GM12878 (cell line): ENCODE measurements around the gene SEC14L1. TPM values are rescaled to one million over a fixed set of nuclear protein-coding genes. Genes with fewer than 3 reads are reported as not detected.

Experiments used
- ATAC-seq: fragments of 200-7000 bp; cut with Tn5 transposase; 3 replicates; pipeline ENCODE4 v1.9.1; 2020; ENCODE audit warnings: mild to moderate bottlenecking, moderate library complexity
- BruUV-seq: library from RNA; stranded (reverse); fragments of 400-500 nt; replicated peaks from 2 replicates; lab custom pipeline; 2021; lab: Mats Ljungman, UMichigan
- CTCF ChIA-PET: fragments of 300-600 bp; sonication (Branson Sonifier 250); formaldehyde crosslinking; extraction: SDS; loops from one replicate; lab custom pipeline; 2021; ENCODE audit warnings: inconsistent platforms; lab: Yijun Ruan, JAX
- POLR2A ChIA-PET: fragments of 350-600 bp; formaldehyde crosslinking; extraction: SDS; loops from one replicate; lab custom pipeline; 2021; ENCODE audit warnings: inconsistent platforms; lab: Charles Lee
- RAD21 ChIA-PET: fragments of 300-600 bp; sonication (Branson Sonifier 250); formaldehyde crosslinking; loops from one replicate; lab custom pipeline; 2023; ENCODE audit warnings: antibody characterized with exemption; ENCODE audit not compliant: unreplicated experiment; lab: Charles Lee
- SMC1A ChIA-PET: fragments of 300-600 bp; sonication (Branson Sonifier 250); formaldehyde crosslinking; loops from one replicate; lab custom pipeline; 2023; ENCODE audit not compliant: unreplicated experiment, uncharacterized antibody; lab: Charles Lee
- DNase-seq: peaks from one replicate; pipeline ENCODE4 v3.0.0-alpha.2; 2011; ENCODE audit warnings: low read depth, low spot score
- FAIRE-seq: peaks from 3 replicates; lab custom pipeline; 2011; peaks lifted over from hg19 to GRCh38; lab: Jason Lieb, UNC
- H2AFZ ChIP-seq: 2 replicates; pipeline ENCODE4 v1.6.0; 2011; ENCODE audit warnings: low read depth, low read length, control low read depth; ENCODE audit not compliant: control insufficient read depth
- H3K27ac ChIP-seq: 2 replicates; pipeline ENCODE4 v1.5.1; 2011; ENCODE audit warnings: control low read depth; ENCODE audit not compliant: control insufficient read depth, insufficient read depth
- H3K27me3 ChIP-seq, 2 experiments: replicated peaks in 1 of 2; 2 replicates each; pipeline versions ENCODE4 v1.6.0 to v1.6.1; 2011; ENCODE audit warnings: low read length in 1 of 2; ENCODE audit not compliant: control insufficient read depth in 2 of 2, insufficient read depth in 2 of 2
- H3K36me3 ChIP-seq, 2 experiments: 2 replicates each; pipeline ENCODE4 v1.5.1; 2011; ENCODE audit warnings: low read length in 1 of 2; ENCODE audit not compliant: control insufficient read depth in 2 of 2, insufficient read depth in 2 of 2
- H3K4me1 ChIP-seq: 2 replicates; pipeline ENCODE4 v1.6.1; 2011; ENCODE audit warnings: mild to moderate bottlenecking, low read length, moderate library complexity, mixed read lengths; ENCODE audit not compliant: control insufficient read depth, insufficient read depth
- H3K4me2 ChIP-seq: 2 replicates; pipeline ENCODE4 v1.6.0; 2011; ENCODE audit warnings: control low read depth; ENCODE audit not compliant: control insufficient read depth, insufficient read depth
- H3K4me3 ChIP-seq: fragments of 200-600 bp; sonication (generic); 2 replicates; pipeline ENCODE4 v1.5.1; 2016
- H3K79me2 ChIP-seq: 2 replicates; pipeline ENCODE4 v1.6.0; 2011; ENCODE audit warnings: low read length; ENCODE audit not compliant: control insufficient read depth, insufficient read depth
- H3K9ac ChIP-seq: 2 replicates; pipeline ENCODE4 v1.8.0; 2011; ENCODE audit warnings: low read length, control low read depth, mixed read lengths; ENCODE audit not compliant: control insufficient read depth, insufficient read depth
- H3K9me3 ChIP-seq: replicated peaks from 3 replicates; pipeline ENCODE4 v1.5.1; 2011; ENCODE audit warnings: mild to moderate bottlenecking, low read length; ENCODE audit not compliant: control insufficient read depth, insufficient read depth
- H4K20me1 ChIP-seq: 2 replicates; pipeline ENCODE4 v1.6.0; 2011; ENCODE audit not compliant: control insufficient read depth, insufficient read depth
- NFYB ChIP-seq: IDR thresholded peaks from 2 replicates; pipeline ENCODE4 v1.6.1; 2011; ENCODE audit warnings: low read depth, mild to moderate bottlenecking, low read length, improper control_type of control experiment, moderate library complexity; ENCODE audit not compliant: insufficient read depth
- PAX5 ChIP-seq: IDR thresholded peaks from 2 replicates; pipeline ENCODE4 v1.6.1; 2011; ENCODE audit warnings: low read depth, low read length, borderline replicate concordance
- TAF1 ChIP-seq: IDR thresholded peaks from 2 replicates; pipeline ENCODE4 v1.6.1; 2011; ENCODE audit warnings: mild to moderate bottlenecking, low read depth, low read length, borderline replicate concordance
- WGBS: methylation state at CpG from one replicate; pipeline ENCODE4 v1.1.6; 2016; ENCODE audit warnings: low lambda C conversion rate; ENCODE audit not compliant: insufficient replicate concordance, insufficient coverage; ENCODE audit errors: missing lambda C conversion rate; 5-methylcytosine and 5-hydroxymethylcytosine counted together
- in situ Hi-C: fragments of 300-500 bp; cut with MboI; formaldehyde crosslinking; loops from 9 replicates; pipeline ENCODE4 v1.14.3; 2018; ENCODE audit warnings: mixed read lengths
- intact Hi-C: fragments of 100-400 bp; cut with micrococcal nuclease; formaldehyde crosslinking; loops from one replicate; pipeline ENCODE4 v1.14.2; 2022; ENCODE audit not compliant: unreplicated experiment
- polyA plus RNA-seq, 11 experiments: library from polyadenylated mRNA; depleted of rRNA in 4 of 11; unstranded in 6 of 11; stranded (reverse) in 5 of 11; fragments of >200 nt; fragmentation: Nextera tagmentation in 4 of 11; fragmentation: Illumina TruSeq in 1 of 11; extraction: Ambion mirVana in 4 of 11; extraction: Trizol in 1 of 11; gene quantifications; 1 replicate in 1 of 11; 2 replicates in 10 of 11; pipeline versions ENCODE4 v1.2.1 to v1.2.3, GENCODE V29; 2011 to 2016; ENCODE audit warnings: inconsistent platforms in 2 of 11, missing spikeins in 2 of 11, low read depth in 1 of 11
- total RNA-seq, 4 experiments: library from RNA; depleted of rRNA in 3 of 4; stranded (reverse); fragments of >200 nt in 3 of 4; fragmentation: Illumina TruSeq in 1 of 4; extraction: Trizol in 1 of 4; gene quantifications; 2 replicates each; pipeline versions ENCODE4 v1.2.1 to v1.2.3, GENCODE V29; 2013 to 2021
- TF ChIP-seq, protein P1 (sequence below): IDR thresholded peaks from 2 replicates; pipeline ENCODE4 v1.6.1; 2012; ENCODE audit warnings: improper control_type of control experiment, low read depth, low read length; ENCODE audit not compliant: insufficient replicate concordance

SEC14L1 gene
- total and polyA plus RNA-seq, 10 of the 15 experiments (the other 5 are each of a cell fraction or from before 2014, with no cell fraction given), result 6.3 to 66.1 (median 33.5) TPM

DNA sequence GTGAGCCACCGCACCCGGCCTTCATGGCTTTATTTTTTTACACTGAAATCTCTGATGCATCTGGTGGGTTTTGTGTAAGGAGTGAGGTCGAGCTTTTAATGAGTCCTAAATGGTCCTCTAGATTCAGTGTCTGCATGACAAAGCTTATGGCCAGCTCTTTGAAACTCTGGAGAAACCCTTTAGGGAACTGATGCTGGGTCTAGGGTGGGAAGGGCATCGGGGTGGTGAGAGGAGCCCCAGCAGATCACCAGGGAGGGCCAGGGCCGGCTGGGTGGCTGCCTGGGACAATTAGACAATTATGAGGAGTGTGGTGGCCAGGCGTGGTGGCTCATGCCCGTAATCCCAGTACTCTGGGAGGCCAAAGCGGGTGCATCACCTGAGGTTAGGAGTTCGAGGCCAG, 93.9 kb downstream of the SEC14L1 start:
- Histone ChIP-seq H3K27ac (peak overlapping the region; percentile 74), H3K36me3 (no peaks in the 10 kb centered on the region), H3K4me3 (no peak overlapping the region), H2AFZ (no peak overlapping the region), H4K20me1 (no peaks in the 10 kb centered on the region), H3K27me3 (no peaks in the 10 kb centered on the region), H3K9ac (no peak overlapping the region), H3K9me3 (peaks cover 3% of the 10 kb centered on the region; the same call in 1 of the 3 replicates), H3K79me2 (no peaks in the 10 kb centered on the region), H3K4me1 (peaks cover 25% of the 10 kb centered on the region), H3K4me2 (peak overlapping the region; percentile 38; the same call in 1 of the 2 replicates)
- POLR2A ChIA-PET, result interaction anchor here (1.2 kb wide), 1 partner anchor 21 kb away, joined by 4 read pairs; no protein-coding TSS in a partner anchor
- FAIRE-seq, result no peak
- intact Hi-C loops, result no loop called here
- BruUV-seq, result no TSS peak
- 84% methylated on average over 9 of the region's 9 CpGs for WGBS
- CTCF ChIA-PET, result interaction anchor here (1.0 to 2.1 kb wide), 8 partner anchors 10 to 367 kb away, joined by 3 to 10 read pairs (median 5); no protein-coding TSS in a partner anchor
- no peak for ATAC-seq
- DNase-seq, result no peak
- TF ChIP-seq NFYB (no peak), PAX5 (no peak), TAF1 (no peak)
- TF ChIP-seq, protein P1, sequence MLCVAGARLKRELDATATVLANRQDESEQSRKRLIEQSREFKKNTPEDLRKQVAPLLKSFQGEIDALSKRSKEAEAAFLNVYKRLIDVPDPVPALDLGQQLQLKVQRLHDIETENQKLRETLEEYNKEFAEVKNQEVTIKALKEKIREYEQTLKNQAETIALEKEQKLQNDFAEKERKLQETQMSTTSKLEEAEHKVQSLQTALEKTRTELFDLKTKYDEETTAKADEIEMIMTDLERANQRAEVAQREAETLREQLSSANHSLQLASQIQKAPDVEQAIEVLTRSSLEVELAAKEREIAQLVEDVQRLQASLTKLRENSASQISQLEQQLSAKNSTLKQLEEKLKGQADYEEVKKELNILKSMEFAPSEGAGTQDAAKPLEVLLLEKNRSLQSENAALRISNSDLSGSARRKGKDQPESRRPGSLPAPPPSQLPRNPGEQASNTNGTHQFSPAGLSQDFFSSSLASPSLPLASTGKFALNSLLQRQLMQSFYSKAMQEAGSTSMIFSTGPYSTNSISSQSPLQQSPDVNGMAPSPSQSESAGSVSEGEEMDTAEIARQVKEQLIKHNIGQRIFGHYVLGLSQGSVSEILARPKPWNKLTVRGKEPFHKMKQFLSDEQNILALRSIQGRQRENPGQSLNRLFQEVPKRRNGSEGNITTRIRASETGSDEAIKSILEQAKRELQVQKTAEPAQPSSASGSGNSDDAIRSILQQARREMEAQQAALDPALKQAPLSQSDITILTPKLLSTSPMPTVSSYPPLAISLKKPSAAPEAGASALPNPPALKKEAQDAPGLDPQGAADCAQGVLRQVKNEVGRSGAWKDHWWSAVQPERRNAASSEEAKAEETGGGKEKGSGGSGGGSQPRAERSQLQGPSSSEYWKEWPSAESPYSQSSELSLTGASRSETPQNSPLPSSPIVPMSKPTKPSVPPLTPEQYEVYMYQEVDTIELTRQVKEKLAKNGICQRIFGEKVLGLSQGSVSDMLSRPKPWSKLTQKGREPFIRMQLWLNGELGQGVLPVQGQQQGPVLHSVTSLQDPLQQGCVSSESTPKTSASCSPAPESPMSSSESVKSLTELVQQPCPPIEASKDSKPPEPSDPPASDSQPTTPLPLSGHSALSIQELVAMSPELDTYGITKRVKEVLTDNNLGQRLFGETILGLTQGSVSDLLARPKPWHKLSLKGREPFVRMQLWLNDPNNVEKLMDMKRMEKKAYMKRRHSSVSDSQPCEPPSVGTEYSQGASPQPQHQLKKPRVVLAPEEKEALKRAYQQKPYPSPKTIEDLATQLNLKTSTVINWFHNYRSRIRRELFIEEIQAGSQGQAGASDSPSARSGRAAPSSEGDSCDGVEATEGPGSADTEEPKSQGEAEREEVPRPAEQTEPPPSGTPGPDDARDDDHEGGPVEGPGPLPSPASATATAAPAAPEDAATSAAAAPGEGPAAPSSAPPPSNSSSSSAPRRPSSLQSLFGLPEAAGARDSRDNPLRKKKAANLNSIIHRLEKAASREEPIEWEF, result no peak
- SMC1A ChIA-PET, result interaction anchor here (1.1 to 3.0 kb wide), 6 partner anchors 22 to 147 kb away, joined by 3 to 20 read pairs (median 6); partner anchors contain the start of gene SEC14L1
- RAD21 ChIA-PET, result interaction anchor here (1.1 to 2.2 kb wide), 4 partner anchors 22 to 706 kb away, joined by 3 to 10 read pairs (median 6); no protein-coding TSS in a partner anchor
- in situ Hi-C loops, result no loop called here
